Left cardiac atrium (tissue), 4 donors: ENCODE measurements around the gene SC5D. TPM values are rescaled to one million over a fixed set of nuclear protein-coding genes. Genes with fewer than 3 reads are reported as not detected.

Experiments used
- ATAC-seq, 2 donors: fragments of 200-7000 bp; cut with Tn5 transposase; one replicate each; pipeline ENCODE4 v1.9.1; 2020; ENCODE audit warnings: mild to moderate bottlenecking in 2 of 2, moderate library complexity in 2 of 2
- DNase-seq: peaks from one replicate; pipeline ENCODE4 v3.0.0-alpha.2; 2020
- intact Hi-C, 2 donors: fragments of 100-400 bp; cut with DNase I; formaldehyde crosslinking; loops; one replicate each; pipeline versions ENCODE4 v1.14.1 to v1.15.1; 2022 to 2023
- total RNA-seq, 2 donors: library from RNA; stranded (reverse); fragmentation: NEBNext Ultra II Directional; extraction: Animal tissue kit (Norgen Biotek cat#: 25700); gene quantifications; one replicate each; pipeline ENCODE4 v1.2.1, GENCODE V29; 2021
- donor health status: DM: no; HTN: yes; CAD: no.
- donor health status: DM: no; HTN: yes; CAD: no; lungs with severe emphysema.
- donor health status: DM: yes; HTN: yes; CAD: no.
- donor health status: Dilated cardiomyopathy.

SC5D gene
- total RNA-seq, 2 donors from 2014 or later: 26.2 to 29.5 TPM

DNA sequence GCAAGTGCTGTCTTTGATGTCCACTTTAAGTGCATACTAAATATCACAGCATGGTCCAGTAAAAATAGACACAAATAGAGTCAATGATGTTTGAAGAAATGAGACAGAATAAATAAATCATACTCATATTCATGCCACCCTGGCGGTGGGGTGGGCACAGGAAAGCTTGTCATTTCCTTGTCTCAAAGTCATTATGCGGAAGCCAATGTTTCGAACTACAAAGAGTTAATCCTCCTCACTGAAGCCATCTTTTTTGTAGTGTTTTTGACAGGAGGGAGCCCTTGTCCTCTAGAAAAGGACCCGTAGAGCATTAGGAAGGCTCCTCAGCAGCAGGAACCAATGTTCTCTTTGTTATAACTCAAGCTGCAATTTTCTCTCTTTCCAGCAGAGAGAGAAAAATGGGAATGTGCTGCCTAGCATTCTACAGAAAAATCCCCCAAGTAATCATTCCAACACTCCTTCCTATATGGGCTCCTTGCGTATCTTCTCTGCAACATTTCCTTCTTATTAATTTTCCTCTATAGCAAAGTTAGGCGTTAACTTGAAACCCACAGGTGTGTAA lies 30.6 kb downstream of the SC5D start:
- ATAC-seq: no peak
- no peak for DNase-seq
- intact Hi-C loops: loop anchor here (5.0 to 10.0 kb wide), 3 partner anchors 102 to 209 kb away; partner anchors contain the start of genes SORL1 (in 1 of the 2) and SORL1-AS1 (in 1 of the 2)

DNA sequence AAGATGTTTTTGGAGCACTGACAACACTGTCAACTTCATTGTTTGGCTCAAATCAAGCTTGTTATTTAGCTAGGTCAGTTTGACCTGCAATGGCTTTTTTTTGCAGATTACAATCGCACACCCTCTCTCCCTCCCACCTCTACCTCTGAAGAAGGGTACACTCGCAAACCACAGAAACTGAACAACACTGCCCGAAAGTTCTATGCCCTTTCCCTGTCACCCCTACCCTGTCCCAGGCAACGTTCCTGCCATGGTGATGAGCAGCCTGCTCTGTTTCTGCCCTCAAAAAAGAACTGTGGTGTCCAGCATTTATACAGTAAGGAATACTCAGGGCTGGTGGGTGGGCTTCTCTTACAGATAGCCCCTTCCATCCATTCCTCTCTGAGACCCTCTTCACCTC lies 33.7 kb downstream of the SC5D start:
- DNase-seq (no peak), ATAC-seq (no peak)
- intact Hi-C loops: loop anchor here in 1 of 2 donors (10.0 kb wide), 1 partner anchor 99 kb away; no protein-coding TSS in a partner anchor

DNA sequence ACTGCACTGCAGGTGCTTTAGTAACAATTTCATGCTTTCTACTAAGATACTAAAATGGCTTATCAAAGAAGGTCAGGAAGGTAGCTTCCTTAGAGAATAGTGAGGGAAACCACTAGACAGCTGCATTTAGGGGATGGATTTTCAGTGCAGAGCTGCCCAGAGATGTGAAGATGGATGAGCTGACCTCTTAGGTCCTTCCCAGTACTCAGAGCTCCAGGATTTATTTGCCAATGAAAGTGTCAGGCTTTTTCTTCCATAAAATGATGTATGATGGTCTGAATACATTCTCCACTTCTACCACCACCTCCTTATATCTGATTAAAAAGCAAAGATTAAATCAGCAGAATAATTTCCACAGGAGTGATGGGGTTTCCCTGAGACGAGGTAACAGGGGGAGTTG lies 35.0 kb downstream of the SC5D start:
- DNase-seq (no peak), ATAC-seq (no peak)
- intact Hi-C loops: loop anchor here in 1 of 2 donors (10.0 kb wide), 1 partner anchor 97 kb away; no protein-coding TSS in a partner anchor

DNA sequence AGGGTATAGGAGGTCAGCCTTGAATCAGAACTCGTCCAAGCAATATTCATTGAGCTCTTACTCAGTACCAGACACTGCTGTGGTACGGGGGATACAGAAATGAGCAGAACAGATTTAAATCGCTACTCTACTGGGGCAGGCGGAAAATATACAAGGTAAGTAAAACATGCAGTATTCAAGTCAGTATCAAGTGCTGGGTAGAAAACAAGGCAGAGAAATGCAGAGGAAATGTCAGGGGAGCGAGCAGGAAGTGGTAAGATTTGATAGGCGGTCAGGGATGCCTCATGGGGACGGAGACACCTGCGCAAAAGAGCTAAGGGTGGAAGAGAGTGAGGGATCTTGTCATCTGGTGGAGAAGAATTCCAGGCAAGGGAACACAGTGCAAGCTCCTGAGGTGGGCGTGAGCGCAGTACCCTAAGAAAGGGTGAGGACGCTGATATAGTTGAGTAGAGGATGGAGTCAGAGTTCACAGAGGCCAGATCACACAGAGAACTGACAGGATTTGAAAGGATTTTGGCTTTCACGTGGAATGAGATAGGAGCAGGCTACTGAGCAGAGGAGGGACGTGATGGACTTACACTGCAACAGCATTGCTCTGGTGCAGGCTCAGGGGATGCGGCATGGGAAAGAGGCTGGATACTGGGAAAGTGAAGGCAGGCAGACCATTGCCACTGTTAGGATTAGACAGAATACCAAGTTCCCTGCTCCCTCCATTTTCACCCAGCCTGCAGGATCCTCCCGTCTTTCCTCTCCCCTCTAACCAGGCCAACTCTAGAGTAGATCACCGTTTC lies 35.8 kb downstream of the SC5D start:
- ATAC-seq: no peak

DNA sequence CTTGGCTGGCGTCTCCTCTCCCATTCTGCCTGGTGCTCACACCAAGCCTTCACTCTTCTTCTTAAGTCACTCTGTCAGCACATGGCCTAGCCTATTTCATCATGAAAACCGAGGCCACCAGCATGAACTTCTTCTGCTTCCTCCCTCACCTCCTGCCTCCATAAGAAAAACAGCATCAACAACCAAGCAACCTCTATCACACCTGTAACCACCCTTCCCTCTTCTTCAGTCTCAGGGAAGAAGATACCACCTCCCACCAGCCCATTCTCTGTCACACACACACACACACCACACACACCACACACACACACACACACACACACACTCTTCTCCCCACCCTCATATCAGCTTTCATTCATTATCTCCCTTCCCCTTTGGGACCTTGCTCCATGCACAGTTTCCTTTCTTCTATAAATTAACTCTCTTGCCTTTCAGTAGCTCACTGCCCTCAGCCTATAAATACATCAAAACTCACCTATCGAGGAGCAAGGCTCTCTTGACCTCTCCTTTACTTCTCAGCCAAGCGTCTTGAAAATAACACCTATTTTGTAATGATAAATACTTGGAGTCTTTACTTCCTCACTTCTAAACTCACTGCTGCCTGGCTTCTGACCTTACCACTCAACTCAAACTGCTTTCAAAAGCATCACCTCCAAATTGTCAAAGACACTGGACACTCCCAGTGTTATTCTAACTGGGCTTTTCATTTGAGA lies 36.6 kb downstream of the SC5D start:
- ATAC-seq: no peak
- no peak for DNase-seq
- intact Hi-C loops: loop anchor here in 1 of 2 donors (10.0 kb wide), 1 partner anchor 96 kb away; no protein-coding TSS in a partner anchor

More for the DNA sequence above, 35.8 kb downstream of the SC5D start:
- intact Hi-C loops: loop anchor here in 1 of 2 donors (10.0 kb wide), 1 partner anchor 96 kb away; no protein-coding TSS in a partner anchor
- no peak for DNase-seq

DNA sequence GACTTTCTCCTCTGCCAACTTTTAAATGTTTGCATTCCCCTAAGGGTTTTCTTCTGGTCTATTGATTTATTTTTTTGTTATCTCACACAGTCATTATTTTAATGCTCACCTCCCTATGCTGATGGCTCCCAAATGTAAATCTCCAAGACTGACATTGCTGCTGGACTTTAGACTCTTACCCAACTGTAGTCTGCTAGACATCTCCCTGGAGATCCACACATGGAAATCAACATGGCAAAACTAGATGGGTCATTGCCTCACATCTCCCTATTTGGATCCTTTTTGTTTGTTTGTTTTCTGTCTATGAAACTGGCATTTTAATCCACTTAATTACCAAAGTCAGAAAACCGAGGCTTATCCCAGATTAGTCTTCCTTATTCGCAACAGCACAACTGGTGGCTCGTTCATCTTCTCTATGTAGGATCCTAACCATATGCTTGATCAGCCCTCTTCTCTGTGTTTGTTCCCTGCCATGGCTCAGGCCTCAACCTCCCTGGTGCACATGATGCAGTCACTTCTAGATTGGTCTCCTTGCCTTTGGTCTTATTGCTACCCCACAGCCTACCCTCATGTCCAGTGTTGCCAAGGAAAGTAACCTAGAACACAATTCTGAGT lies 37.3 kb downstream of the SC5D start:
- intact Hi-C loops: loop anchor here in 1 of 2 donors (10.0 kb wide), 1 partner anchor 95 kb away; no protein-coding TSS in a partner anchor
- DNase-seq (no peak), ATAC-seq (no peak)

DNA sequence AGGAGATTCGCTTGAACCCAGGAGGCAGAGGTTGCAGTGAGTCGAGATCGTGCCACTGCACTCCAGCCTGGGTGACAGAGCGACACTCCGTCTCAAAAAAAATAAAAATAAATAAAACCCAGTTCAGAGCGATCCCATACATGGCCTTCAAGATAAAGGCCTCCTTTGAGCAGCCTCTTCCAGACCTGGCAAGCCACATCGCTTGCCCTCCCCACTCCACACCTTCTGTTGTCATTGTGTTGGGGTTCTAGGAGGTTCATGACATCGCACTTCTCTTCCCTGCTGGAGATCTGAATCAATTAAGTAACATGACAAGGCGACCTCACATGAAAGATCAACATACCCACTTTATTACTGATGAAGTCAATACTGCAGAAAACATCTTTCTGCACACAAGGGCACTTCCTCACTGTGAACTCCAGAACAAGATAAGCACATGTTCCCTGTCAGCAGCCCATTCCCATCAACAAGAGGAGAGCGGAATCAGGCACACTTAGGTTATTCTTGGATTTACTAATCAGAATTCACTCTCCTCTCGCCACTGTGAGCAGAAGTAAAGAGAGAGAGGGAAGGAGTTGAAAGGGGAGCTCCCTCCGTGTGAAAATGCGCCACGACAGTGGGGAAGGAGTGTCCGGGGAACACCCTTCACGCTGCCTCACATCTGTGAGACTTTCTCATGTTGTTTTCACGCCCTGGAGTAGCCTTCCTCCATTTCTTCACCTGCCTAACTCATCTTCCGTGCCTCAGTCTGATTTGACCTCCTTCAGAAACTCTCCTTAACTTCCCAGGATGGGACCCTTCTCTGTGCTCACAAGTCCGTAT lies 38.3 kb downstream of the SC5D start:
- intact Hi-C loops: no loop called here
- DNase-seq: no peak
- ATAC-seq: peak; percentile 86 to 88

DNA sequence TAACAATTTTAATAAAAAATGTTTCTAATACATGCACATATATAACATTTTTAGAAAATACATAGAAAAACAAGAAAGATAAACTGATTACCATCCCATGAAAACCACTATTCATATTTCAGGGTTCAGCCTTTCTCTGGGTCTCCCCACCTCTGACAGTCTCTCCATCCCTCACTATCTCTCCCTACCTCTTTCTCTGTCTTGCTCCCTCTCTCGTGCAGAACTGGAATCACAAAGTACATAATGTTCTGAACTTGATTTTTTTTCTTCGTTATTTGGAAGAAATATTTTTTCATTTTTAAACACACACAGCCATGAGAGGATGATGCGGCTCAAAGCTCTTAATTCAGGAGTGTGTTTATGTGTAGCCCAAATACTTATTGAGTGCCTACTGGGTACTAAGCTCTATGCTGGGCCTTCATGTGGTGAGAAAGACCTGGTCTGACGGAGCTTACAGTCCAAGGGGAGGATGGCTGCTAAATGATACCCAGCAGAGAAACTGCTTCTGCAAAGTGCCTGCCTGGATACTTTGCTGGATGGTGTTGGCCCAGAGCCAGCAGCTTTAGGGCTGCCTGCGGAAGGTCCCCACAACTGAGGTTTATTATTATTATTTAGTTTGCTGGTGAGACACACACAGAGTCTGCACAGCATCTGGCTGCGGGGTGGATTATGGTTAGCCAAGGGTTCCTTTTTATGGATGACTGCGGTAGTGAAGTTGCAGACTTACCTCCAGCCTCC lies 42.6 kb downstream of the SC5D start:
- ATAC-seq: no peak
- intact Hi-C loops: no loop called here
- no peak for DNase-seq

DNA sequence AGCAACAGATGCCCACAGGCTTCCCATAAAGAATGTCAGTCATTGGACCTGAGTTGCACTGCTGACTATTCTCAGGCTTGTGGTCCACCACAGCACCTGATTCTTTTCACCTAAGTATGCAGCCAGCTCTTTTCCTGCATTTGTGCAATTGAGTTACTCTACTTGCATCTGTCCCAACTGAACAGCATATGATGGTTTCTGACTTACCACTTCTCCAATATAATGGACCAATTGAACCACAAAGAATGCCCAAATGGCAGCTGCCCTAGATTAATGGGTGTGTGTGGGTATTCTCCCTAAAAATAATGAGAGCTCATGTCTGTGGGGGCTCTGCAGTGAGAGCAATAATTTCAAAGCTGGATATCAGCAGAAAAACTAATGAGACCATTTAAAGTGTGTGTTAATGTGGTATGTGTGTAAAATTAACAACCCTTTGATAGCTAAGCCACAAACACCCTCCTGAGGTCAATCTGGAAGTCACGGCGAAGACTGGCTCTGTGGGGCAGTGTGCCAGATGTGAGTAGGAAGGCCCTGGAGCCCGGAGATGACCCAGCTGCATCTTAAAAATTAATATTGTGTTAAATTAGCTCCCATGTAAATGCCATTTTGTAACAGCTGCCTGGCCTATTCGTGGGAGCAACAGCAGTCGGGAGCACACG lies 43.8 kb downstream of the SC5D start:
- DNase-seq (no peak), ATAC-seq (no peak)
- intact Hi-C loops: no loop called here

DNA sequence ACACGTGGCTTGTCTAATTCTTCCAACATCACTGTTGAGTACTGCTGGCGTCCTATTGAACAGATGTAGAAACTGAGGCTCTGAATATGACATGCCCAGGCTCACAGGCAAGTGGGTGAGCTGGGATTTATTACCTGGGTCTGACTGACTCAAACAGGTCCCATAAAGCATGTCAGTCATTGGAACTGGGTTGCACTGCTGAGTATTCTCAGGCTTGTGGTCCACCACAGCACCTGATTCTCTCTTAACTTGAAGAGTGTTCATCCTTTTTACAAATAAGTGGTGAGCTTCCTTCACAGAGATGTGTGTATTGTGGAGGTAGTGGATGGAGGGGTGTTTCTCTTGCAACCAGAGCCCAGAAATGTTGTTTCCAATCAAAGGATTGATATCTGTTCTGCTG lies 44.5 kb downstream of the SC5D start:
- ATAC-seq (no peak), DNase-seq (no peak)
- intact Hi-C loops: no loop called here

DNA sequence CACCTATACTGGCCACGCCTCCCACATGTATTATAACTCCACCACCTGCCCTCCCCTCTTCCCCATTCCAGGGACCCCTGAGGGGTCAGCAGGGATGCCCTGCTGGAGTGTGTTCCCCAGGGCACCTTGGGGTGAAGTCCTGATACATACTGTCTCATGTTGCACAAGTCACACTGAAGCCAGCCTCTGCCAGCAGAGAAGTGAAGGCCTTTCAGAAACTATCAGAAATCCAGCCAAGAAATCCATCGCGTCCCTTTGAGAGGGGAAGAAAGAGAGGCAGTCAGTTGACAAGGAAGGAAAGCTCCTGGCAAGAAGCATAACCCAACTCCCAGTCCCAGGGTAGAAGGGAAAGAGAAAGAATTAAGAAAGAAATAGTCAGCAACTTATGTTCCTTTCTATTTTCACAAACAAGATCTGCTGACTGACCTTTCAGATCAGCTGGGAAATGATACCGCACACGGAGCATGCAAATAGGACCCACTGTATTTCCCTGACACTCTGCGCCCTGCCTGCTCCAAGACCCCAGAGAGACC lies 45.2 kb downstream of the SC5D start:
- DNase-seq (no peak), ATAC-seq (peak; percentile 47 to 56)
- intact Hi-C loops: no loop called here

DNA sequence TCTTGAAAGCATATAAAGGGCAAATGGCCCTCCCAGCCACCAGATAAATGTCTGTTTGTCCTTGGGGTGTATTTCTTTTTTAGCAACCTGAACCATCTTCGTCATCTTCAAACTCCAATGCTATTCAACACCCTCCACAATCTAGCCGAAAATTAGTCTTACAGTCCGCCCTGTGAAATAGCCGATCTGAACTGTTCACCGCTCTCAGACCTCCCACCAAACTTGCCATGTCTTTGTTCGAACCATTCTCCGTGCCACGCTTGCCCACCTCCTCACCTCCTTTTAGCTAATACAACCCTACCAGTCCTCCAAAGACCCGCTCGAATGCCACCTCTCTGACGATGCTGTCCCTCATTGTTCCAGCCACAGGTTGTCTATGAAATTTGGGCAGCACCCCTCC lies 46.0 kb downstream of the SC5D start:
- DNase-seq: no peak
- ATAC-seq: no peak
- intact Hi-C loops: no loop called here

DNA sequence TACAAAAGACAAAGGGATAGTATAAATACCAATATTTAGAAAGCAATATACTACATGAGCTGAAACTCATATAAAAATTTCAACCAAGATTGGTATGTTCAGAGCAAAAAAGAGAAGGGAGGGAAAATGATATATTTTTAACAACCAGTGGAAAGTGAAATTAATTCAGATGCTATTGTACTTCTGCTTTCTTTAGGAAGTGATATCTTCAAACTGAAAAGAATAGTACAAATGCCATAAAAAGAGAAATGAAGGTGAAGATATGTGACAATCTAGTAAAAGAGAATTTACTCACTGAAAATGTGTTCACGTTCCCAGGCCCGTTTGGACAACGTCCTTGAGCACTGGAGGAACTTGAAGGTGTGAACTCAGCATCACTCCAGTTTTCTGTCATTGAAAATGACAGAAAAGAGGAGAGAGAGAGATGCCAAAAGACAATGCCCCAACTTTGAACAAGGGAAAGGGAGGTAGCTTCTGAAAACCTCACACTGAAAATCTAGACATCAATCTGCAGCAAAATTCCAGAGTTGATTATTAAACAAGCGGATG lies 47.5 kb downstream of the SC5D start:
- ATAC-seq: no peak
- intact Hi-C loops: no loop called here

DNA sequence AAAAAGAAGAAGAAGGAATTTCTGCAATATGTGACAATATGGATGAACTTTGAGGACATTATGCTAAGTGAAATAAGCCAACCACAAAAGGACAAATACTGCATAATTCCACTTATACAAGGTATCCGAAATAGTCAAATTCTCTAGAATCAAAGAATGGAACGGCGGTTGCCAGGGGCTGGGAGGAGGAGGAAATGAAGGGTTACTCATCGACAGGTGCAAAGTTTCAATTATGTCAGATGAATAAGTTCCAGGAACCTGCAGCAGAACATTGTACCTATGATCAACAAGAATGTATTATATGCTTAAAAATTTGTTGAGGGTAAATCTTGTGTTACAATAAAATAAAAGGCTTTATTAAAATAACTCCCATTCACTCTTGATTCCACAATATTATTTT lies 49.0 kb downstream of the SC5D start:
- ATAC-seq: no peak
- no peak for DNase-seq
- intact Hi-C loops: no loop called here

More for the DNA sequence above, 47.5 kb downstream of the SC5D start:
- DNase-seq: no peak

DNA sequence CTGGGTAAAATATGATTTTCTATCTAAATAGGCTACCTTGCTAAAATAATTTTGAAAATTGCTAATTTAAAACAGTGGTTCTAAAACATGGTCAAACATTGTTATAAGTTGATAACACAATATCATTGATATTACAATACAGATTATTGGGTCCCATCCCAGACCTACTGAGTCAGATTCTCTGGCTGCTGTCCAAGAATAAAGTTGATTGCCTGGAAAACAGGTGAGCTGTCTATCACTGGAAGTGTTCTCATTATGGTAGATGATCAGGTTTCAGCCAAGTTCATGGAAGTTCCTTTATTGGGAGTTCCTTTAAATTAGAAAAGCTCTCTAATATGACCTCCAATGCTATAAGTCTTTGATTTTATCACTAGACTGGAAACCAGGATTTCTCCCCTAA lies 52.3 kb downstream of the SC5D start:
- ATAC-seq (no peak), DNase-seq (no peak)
- intact Hi-C loops: no loop called here

DNA sequence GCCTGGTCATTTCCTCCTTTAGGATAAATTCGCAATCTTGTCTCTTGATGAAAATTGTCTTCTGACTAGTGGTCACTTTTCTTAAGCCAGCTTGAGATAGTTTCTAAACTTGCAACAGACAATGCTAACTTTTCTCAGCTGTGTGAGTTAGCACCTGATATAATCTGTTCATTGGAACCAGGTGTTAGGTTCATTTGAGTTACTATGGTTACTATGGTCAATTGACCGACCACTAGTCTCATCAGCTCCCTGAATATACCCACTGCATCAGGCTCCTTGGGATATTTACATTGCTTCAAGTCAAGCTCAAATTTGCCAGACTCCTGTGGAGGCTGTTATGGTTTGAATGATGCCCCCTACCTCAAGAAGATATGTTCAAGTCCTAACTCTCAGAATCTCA lies 54.5 kb downstream of the SC5D start:
- intact Hi-C loops: no loop called here
- ATAC-seq: no peak

DNA sequence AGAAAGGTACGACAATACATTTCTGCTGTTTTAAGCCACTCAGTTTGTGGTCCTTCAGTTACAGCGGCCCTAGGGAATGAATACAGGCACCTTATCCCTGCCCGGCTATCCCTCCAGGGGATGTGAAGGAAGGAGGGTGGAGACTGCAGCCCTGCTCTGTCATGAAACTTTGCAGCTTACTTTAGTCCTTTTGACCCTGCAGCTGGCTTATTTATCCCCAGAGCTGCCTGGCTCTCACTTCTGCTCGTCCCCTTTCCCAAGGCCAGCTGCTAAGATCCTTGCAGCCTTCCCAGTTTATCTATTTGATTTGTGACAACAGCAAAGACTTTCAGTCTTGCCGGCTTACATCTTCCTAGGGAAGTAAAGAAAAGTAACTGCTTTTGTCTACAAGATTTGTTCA lies 55.2 kb downstream of the SC5D start:
- no peak for DNase-seq
- ATAC-seq: peak in 1 of 2 donors; percentile 24
- intact Hi-C loops: no loop called here

More for the DNA sequence above, 54.5 kb downstream of the SC5D start:
- DNase-seq: no peak
